HEK293 (cell line): Measurements from ENCODE around the gene SREBF1.

Experiments used
- HOXA7 ChIP-seq: sonication (generic); formaldehyde crosslinking; IDR thresholded peaks from 2 replicates; pipeline ENCODE4 v1.8.1; 2022; ENCODE audit warnings: missing genetic modification reagents, borderline replicate concordance
- ZNF132 ChIP-seq: fragments of 450-650 bp; formaldehyde crosslinking; IDR thresholded peaks from 2 replicates; pipeline ENCODE4 v1.5.1; 2017; ENCODE audit warnings: missing biosample characterization, missing genetic modification characterization, borderline replicate concordance
- ZNF324 ChIP-seq: fragments of 450-650 bp; formaldehyde crosslinking; IDR thresholded peaks from 2 replicates; pipeline ENCODE4 v1.5.1; 2016; ENCODE audit warnings: missing biosample characterization, missing genetic modification characterization
- ZNF37A ChIP-seq: fragments of 450-650 bp; IDR thresholded peaks from 2 replicates; pipeline ENCODE4 v1.5.1; 2018; ENCODE audit warnings: missing biosample characterization, missing genetic modification characterization
- ZNF76 ChIP-seq: fragments of 450-650 bp; formaldehyde crosslinking; IDR thresholded peaks from 2 replicates; pipeline ENCODE4; 2016; ENCODE audit warnings: low read depth, missing biosample characterization, missing genetic modification characterization, borderline replicate concordance
- TF ChIP-seq, protein P1 (sequence below): fragments of 450-650 bp; formaldehyde crosslinking; IDR thresholded peaks from 2 replicates; pipeline ENCODE4 v1.5.1; 2016; ENCODE audit warnings: missing biosample characterization, missing genetic modification characterization
- TF ChIP-seq, protein P2 (sequence below): fragments of 450-650 bp; formaldehyde crosslinking; IDR thresholded peaks from 2 replicates; pipeline ENCODE4 v1.5.1; 2016; ENCODE audit warnings: missing biosample characterization, missing genetic modification characterization
- TF ChIP-seq, protein P3 (sequence below): fragments of 450-650 bp; formaldehyde crosslinking; IDR thresholded peaks from 2 replicates; pipeline ENCODE4 v1.5.1; 2016; ENCODE audit warnings: missing biosample characterization, missing genetic modification characterization

DNA sequence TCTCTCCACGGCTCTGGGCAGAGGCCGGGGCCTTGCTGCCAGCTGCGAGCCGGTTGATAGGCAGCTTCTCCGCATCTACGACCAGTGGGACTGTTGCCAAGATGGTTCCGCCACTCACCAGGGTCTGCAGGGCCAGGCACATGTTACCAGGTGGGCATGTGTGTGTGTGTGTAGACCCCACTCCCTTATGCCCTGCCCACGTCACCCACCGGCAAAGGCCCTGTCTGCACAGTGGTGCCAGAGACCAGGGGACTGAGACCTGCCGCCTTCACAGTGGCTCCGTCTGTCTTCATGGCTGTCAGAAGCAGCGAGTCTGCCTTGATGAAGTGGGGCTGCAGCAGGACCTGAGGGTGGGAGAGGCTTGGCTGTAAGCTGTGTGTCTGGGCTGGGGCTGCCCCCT is 17.7 kb downstream of the SREBF1 start:
- TF ChIP-seq, protein P1, sequence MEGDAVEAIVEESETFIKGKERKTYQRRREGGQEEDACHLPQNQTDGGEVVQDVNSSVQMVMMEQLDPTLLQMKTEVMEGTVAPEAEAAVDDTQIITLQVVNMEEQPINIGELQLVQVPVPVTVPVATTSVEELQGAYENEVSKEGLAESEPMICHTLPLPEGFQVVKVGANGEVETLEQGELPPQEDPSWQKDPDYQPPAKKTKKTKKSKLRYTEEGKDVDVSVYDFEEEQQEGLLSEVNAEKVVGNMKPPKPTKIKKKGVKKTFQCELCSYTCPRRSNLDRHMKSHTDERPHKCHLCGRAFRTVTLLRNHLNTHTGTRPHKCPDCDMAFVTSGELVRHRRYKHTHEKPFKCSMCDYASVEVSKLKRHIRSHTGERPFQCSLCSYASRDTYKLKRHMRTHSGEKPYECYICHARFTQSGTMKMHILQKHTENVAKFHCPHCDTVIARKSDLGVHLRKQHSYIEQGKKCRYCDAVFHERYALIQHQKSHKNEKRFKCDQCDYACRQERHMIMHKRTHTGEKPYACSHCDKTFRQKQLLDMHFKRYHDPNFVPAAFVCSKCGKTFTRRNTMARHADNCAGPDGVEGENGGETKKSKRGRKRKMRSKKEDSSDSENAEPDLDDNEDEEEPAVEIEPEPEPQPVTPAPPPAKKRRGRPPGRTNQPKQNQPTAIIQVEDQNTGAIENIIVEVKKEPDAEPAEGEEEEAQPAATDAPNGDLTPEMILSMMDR (tag by site-specific recombination), result no peak
- no peak for TF ChIP-seq ZNF76 (tag by site-specific recombination)
- TF ChIP-seq, protein P2, sequence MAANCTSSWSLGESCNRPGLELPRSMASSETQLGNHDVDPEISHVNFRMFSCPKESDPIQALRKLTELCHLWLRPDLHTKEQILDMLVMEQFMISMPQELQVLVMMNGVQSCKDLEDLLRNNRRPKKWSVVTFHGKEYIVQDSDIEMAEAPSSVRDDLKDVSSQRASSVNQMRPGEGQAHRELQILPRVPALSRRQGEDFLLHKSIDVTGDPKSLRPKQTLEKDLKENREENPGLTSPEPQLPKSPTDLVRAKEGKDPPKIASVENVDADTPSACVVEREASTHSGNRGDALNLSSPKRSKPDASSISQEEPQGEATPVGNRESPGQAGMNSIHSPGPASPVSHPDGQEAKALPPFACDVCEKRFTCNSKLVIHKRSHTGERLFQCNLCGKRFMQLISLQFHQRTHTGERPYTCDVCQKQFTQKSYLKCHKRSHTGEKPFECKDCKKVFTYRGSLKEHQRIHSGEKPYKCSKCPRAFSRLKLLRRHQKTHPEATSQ (tag by site-specific recombination), result no peak
- TF ChIP-seq HOXA7 (CRISPR knock-in tag), result no peak
- no peak for TF ChIP-seq ZNF132 (tag by site-specific recombination)
- no peak for TF ChIP-seq ZNF324 (tag by site-specific recombination)
- no peak for TF ChIP-seq ZNF37A
- TF ChIP-seq, protein P3, sequence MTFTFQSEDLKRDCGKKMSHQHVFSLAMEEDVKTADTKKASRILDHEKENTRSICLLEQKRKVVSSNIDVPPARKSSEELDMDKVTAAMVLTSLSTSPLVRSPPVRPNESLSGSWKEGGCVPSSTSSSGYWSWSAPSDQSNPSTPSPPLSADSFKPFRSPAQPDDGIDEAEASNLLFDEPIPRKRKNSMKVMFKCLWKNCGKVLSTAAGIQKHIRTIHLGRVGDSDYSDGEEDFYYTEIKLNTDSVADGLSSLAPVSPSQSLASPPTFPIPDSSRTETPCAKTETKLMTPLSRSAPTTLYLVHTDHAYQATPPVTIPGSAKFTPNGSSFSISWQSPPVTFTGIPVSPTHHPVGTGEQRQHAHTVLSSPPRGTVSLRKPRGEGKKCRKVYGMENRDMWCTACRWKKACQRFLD (tag by site-specific recombination), result no peak
